Measurements from ENCODE around the gene PPIP5K2. TPM values are rescaled to one million over a fixed set of nuclear protein-coding genes. Genes with fewer than 3 reads are reported as not detected.
"Not testable (repeated sequence)": the region's sequence is repeated elsewhere in the genome, so short reads cannot be mapped to it uniquely, and the experiment has no call there.

PPIP5K2 gene
- total and polyA plus RNA-seq, 12 donors: 16.1 to 86.5 (median 45.9) TPM

DNA sequence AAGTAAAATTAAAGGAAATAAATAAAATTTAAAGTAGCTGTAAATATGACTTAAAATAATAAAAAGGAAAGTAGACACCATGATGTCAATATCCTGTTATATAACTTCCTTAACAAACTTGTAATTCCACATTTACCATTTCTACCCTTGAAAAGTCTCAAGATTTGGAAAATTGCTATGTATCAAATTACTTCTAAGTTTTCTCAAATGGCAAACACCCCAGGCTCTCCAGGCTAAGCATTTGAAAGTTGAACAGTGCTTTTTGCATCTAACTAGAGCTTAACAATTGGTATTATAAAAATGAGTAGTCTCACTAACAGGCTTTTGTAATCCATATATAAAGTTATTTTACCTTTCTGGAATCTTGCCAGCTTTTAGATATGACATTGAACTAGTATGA lies 97.0 kb downstream of the PPIP5K2 start:
- Histone ChIP-seq H3K27ac (no peak overlapping the region), H3K9me3 (replicated peaks in 1 of 3) (peaks cover 0 to 4% (median 0%) of the 10 kb centered on the region in 3 donors), H3K36me3 (replicated peaks in 1 of 2) (no peaks in the 10 kb centered on the region), H3K4me1 (replicated peaks in 1 of 2) (no peaks in the 10 kb centered on the region), H3K27me3 (no peaks in the 10 kb centered on the region), H3K4me3 (no peak overlapping the region)
- intact Hi-C loops (cut with DNase I): no loop called here
- no peak for TF ChIP-seq POLR2A (IDR thresholded peaks at IDR 0.05)
- TF ChIP-seq, protein P1, sequence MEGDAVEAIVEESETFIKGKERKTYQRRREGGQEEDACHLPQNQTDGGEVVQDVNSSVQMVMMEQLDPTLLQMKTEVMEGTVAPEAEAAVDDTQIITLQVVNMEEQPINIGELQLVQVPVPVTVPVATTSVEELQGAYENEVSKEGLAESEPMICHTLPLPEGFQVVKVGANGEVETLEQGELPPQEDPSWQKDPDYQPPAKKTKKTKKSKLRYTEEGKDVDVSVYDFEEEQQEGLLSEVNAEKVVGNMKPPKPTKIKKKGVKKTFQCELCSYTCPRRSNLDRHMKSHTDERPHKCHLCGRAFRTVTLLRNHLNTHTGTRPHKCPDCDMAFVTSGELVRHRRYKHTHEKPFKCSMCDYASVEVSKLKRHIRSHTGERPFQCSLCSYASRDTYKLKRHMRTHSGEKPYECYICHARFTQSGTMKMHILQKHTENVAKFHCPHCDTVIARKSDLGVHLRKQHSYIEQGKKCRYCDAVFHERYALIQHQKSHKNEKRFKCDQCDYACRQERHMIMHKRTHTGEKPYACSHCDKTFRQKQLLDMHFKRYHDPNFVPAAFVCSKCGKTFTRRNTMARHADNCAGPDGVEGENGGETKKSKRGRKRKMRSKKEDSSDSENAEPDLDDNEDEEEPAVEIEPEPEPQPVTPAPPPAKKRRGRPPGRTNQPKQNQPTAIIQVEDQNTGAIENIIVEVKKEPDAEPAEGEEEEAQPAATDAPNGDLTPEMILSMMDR (IDR thresholded peaks at IDR 0.05): no peak
- DNase-seq: no peak

DNA sequence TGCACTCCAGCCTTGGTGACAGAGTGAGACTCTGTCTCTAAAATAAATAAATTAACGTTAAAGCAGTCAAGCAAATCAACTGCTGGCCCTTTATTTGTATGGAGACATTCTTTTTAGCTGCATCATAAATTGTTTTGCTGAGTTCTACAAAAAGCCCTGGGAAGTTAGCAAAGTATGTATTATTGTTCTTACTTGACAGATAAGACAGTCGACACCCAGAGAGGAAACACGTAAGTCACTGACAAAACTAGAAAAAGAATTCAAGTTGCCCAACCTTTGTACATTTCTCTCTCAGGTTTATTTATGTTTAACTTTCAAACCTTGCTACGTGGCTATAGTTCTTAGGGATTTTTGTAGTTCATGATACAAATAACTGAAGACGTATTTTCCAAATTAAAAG lies 98.1 kb downstream of the PPIP5K2 start:
- intact Hi-C loops (cut with DNase I): no loop called here
- Histone ChIP-seq H3K9me3 (replicated peaks in 1 of 3) (peaks cover 0 to 4% (median 0%) of the 10 kb centered on the region in 3 donors), H3K27me3 (no peaks in the 10 kb centered on the region), H3K36me3 (replicated peaks in 1 of 2) (no peaks in the 10 kb centered on the region), H3K4me1 (replicated peaks in 1 of 2) (no peaks in the 10 kb centered on the region), H3K27ac (peak overlapping the region in 1 of 5 donors; percentile 67), H3K4me3 (no peak overlapping the region)
- WGBS, 4 donors: 70 to 76% (median 73%) methylated on average over 5 of the region's 5 CpGs
- TF ChIP-seq POLR2A (IDR thresholded peaks at IDR 0.05): no peak
- TF ChIP-seq, protein P1 (IDR thresholded peaks at IDR 0.05): no peak
- no peak for DNase-seq

DNA sequence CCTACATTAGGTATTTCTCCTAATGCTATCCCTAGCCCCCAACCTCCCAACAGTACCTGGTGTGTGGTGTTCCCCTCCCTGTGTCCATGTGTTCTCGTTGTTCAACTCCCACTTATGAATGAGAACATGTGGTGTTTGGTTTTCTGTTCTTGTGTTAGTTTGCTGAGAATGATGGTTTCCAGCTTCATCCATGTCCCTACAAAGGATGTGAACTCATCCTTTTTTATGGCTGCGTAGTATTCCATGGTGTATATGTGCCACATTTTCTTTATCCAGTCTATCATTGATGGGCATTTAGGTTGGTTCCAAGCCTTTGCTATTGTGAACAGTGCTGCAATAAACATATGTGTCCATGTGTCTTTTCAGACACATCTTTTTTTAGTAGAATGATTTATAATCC lies 99.0 kb downstream of the PPIP5K2 start:
- H3K4me1 ChIP-seq (replicated peaks in 1 of 2); H3K27me3 ChIP-seq; H3K9me3 ChIP-seq (replicated peaks in 1 of 3); H3K27ac ChIP-seq; H3K36me3 ChIP-seq (replicated peaks in 1 of 2); H3K4me3 ChIP-seq; intact Hi-C loops (cut with DNase I); DNase-seq: not testable (repeated sequence)
- WGBS, 4 donors: 94 to 97% (median 96%) methylated on average over 2 of the region's 2 CpGs

DNA sequence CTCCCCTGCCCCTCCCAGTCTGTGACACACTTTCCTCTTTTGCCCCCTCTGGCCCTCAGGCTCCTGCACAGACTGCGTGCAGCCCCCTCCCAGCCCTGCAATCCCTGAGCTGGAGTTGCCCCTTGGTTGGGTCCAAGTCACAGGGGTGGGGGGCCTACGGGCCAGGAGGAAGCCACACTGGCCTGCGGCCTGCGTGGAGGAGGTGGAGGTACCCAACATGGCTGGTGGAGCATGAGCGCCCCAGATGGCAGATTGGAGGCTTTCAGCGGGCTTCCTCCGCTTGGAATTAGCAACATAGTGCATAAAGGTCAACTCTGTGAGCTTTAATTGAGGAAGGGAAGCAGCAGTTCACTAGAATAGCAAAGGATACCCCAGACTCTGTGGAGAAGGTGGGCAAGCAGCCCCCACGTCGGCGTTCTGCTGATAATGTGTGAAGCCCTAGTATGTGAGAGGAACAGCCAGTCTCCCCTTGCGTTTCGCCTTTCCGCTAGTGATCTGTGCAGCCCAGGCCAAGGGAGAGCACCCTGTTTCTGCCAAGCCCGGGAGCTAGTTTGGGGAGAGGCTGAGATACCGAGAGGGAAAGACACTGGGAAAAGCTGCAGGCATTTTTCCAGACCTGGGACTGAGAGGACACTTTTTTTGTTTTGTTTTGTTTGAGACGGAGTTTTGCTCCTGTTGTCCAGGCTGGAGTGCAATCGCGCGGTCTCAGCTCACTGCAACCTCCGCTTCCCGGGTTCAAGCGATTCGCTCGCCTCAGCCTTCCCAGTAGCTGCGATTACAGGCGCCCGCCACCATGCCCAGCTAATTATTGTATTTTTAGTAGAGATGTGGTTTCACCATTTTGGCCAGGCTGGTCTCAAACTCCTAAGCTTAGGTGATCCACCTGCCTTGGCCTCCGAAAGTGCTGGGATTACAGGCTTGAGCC lies 103.2 kb downstream of the PPIP5K2 start:
- H3K4me1 ChIP-seq (replicated peaks in 1 of 2): no peaks in the 10 kb centered on the region
- WGBS, 4 donors: 91 to 98% (median 94%) methylated on average over 24 to 28 of the region's 28 CpGs
- no peaks in the 10 kb centered on the region for H3K36me3 ChIP-seq (replicated peaks in 1 of 2)
- H3K27ac ChIP-seq: no peak overlapping the region
- H3K27me3 ChIP-seq: no peaks in the 10 kb centered on the region
- TF ChIP-seq, protein P1 (IDR thresholded peaks at IDR 0.05): no peak
- no peak for TF ChIP-seq POLR2A (IDR thresholded peaks at IDR 0.05)
- intact Hi-C loops (cut with DNase I): no loop called here
- no peaks in the 10 kb centered on the region for H3K9me3 ChIP-seq (replicated peaks in 1 of 3)
- DNase-seq: no peak
- H3K4me3 ChIP-seq: no peak overlapping the region
